HG03280 (cell line): ENCODE measurements around the gene FBXL7.

Source experiments
- ATAC-seq: cut with Tn5 transposase; IDR thresholded peaks from one replicate; pipeline ENCODE4 v1.9.1; 2021; ENCODE audit warnings: mild to moderate bottlenecking, moderate library complexity; ENCODE audit not compliant: unreplicated experiment

The FBXL7 gene

DNA sequence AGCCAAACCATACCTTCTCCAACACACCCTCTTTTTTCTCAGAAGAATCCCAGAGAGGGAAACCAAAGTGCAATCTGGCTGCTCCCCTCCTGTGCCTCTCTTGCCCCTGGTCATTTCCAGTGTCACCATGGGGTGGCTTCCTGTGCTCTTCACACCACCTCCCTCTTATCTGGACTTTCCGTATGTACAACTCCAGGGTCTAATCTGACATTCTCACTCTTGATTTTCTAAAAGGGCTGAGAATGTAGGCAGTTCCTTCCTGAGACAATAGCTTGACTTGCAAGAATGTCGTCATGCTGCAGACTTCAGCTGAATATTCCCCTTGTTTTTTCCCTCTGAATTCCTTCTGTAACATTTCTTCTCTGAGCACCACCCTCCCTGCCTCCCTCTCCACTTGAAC, 110.2 kb downstream of the FBXL7 start:
- ATAC-seq, result no peak

DNA sequence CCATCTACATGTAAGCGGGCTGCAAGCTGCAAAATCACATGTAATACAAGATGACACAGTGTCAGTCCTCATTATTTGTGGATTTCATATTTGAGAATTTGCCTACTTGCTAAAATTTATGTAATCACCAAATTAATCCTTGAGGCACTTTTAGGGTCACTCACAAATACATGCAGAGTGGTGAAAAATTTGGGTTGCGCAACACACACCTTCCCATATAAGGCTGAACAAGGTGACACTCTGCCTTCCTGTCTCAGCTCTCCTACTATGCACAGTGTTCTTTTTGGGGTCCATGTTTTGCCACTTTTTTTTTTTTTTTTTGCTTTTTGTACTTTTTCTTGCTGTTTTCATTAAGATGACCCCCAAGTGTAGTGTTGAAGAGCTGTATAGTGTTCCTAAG, 111.0 kb downstream of the FBXL7 start:
- no peak for ATAC-seq

DNA sequence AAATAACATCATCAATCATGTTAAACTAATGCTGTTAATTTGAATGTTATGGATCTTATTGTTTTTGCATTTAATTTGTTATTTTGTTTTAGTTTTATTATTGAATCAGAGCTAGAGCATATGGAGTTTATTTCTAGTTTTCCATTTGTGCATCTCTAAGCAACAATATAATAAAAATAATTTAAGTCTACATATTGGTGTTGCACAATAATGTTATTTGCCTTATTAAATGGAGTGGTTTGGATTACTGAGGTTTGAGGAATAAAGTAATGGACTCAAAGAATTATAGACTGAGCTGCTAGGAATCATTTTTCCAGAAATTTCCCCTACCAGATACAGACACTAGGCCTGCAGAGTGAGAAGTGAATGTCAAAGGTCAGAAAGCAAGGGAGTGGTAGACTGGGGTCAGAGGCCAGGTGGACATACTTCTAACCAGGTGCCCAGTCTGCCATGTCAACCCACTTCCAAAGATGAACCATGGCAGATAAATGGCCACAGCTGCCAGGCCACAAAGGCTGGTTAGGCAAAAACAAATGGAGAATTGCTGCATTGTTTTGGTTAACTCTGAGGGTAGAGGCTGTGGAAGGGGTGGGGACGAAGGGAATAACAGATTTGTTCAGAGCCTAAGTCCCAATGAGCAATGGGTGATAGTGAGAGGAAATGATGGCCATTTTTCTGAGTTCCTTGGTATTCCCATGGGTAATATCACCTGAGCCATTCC, 113.1 kb downstream of the FBXL7 start:
- no peak for ATAC-seq

DNA sequence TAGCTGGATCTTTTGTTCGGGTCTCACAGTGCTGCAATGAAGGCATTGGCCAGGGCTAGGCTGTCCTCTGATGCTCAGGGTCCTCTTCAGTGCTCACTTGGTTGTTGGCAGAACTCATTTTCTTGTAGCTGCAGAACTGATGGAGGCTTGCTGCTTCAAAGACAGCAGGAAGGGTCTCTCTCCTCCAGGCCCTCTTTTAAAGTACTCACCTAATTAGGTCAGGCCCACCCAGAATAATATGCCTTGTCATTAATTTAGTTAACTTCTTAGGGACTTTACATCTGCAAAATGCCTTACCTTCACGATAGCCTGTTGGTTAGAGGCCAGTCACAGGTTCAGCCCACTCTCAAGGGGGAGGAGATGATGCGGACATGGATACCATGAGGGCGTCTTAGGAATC, 114.7 kb downstream of the FBXL7 start:
- ATAC-seq, result no peak

DNA sequence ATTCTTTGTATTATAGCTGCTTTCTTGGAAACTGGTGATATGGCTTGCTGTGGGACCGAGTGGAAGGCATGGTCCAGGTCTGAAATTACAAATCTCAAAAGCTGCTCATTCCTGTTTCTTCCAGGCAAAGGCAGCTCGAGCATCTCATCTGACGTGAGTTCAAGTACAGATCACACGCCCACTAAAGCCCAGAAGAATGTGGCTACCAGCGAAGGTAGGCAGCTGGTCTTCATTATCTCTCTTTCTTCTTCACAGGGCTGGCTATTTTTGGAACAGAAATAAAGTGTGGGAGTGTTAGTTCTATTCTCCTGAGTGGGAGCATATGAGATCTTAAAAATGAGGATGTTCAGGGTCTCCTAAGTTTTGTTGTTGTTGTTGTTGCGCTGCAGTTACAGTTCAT, 115.9 kb downstream of the FBXL7 start:
- no peak for ATAC-seq

DNA sequence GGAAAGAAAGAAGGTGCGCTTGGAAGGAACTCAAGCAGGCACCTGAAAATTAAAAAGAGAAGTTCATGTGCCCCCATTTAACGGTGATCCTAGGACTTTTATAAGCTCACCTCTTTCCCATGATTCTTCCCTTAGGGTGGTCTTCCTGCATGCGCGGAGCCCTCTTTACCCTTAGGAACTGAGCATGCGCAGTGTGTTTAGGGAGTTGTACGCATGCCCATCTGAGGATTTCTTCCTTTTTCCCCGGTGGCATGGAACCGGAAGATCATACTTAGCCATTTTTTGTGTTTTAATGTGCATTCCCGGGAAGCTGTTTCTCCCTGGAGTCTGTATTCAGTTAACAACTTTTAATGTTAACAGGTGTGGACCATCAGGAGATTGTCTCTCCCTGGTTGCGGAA, 119.0 kb downstream of the FBXL7 start:
- ATAC-seq, result no peak

DNA sequence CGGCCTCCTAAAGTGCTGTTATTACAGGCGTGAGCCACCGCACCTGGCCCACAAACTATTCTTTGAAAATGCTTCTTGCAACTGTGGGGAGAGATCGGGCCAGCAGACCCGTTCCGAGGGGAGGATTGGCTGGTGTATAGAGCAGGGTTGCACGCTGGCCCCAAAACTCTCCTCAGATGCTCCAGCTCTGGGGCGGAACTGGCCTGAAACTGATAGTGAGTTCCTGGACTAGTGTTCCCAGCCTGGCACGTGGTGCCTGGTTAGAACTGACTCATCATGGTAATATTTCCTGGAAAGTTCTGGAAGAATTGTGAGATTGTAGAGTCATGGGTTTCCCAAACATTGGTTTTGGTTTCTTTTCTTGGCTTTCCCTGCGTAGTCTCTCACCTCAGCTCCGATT, 120.5 kb downstream of the FBXL7 start:
- no peak for ATAC-seq

DNA sequence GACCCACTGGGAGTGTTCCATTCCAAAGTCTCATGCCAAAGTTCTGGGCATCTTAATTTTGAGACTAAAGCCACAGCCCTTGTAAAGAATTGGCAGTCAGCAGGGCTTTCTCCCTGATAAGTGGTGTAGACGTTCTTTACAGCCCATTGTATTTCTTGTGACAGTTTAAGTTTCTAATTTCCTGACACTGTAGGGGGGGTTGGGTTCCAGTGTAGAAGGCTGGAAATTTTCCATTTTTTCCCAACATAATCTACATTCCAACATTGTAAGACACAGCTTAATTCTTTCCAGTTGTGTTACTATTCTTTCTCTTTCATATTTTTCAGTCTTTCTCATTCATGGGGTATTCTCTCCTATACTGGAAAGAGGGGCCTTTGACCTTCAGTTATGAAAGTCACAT, 121.1 kb downstream of the FBXL7 start:
- no peak for ATAC-seq

DNA sequence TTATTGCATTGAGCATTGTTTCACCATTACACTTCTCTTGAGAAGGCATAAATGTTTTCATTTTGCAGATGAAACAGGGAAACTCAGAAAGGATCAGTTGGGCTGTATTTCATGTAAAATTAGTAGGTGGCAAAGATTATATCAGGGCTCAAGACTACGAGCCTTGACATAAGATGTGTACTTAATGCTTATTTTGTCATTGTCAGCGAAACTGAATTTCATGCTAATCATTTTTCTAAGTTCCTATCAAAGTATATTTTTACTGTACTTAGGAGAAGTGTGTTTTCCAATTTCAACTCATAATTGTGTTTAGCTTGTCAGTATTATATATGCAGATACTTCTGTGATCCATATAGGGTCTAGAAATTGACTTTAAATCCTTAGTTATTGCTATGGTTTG, 123.8 kb downstream of the FBXL7 start:
- no peak for ATAC-seq

DNA sequence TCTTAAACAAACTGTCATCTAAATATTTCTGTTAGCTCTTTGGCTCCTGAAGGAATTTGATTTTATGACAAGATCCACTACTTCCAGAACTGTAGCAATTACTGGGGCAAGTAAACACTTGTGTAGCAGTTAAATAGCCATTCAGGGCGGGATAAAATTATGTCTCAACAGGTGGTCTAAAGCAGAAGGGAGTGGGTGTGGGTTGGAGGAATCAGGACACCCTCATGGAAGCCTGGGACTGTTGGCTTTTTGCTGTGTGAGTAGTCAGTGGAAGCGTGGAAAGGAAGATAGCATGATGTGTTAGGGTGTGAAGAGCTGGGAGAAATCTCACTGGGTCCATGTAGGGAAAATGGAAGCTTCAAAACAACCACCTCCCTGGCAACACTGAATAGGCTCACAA, 127.1 kb downstream of the FBXL7 start:
- no peak for ATAC-seq

DNA sequence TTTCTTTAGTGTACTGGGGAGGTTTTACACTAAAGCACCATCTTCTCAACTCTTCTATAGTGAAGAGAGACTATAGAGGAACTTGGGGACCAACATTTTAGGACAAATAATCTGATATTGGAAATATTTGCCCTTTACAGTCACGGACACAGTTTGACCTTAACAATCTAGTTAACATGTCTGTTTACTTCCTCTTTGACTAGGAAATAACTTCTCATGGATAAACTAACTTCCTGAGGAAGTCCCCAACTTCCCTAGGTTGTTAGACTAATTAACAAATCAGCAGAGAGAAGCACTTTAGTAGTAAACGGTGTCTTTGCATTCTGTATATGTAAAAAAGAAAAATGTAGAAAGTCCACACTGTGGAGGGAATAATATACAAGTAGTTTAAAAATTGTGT, 127.7 kb downstream of the FBXL7 start:
- no peak for ATAC-seq

DNA sequence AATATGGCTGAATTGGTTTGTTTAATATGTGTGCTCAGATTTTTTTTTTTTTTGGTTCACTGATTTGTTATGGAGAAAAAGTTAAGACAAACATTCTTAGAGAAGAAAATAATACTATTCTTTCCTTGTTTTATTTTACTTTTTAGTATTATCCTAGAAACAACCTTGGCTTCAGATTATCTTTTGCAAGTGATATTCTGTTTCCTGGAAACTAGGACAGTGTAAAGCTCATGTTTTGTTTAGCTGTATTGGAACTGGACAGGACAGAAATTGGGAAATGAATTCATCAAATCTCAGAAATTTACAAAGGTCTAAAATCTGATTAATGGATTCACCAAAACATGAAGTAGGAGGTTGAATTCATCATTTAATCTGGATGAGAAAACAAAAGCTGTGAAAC, 130.5 kb downstream of the FBXL7 start:
- ATAC-seq, result no peak

DNA sequence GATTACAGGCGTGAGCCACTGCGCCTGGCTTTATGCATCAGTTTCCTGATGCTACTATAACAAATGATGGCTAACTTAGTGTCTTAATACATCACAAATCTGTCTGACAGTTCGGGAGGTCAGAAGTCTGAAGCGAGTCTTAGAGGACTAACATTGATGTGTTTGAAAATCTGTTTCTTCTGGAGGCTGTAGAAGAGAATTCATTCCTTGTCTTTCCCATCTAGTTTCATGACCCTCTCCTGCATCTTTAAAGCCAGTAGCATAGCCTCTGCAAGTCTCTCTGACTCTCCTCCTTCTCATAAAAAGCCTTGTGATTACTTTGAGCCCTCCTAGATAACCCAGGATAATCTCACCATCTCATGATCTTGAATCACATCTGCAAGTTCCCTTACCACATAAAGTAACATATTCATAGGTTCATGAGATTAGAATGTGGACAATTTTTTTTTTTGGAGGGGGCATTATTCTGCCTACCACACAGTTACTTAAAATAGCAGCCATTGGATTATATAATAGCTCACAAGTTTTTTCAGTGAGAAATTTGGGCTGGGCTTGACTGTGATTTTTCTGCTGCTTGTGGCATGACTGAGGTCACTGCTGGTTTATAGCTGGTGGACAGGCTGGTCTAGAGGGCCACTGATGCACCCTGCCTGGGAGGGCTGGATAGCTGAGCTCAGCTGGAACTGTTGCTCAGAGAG, 134.8 kb downstream of the FBXL7 start:
- no peak for ATAC-seq

DNA sequence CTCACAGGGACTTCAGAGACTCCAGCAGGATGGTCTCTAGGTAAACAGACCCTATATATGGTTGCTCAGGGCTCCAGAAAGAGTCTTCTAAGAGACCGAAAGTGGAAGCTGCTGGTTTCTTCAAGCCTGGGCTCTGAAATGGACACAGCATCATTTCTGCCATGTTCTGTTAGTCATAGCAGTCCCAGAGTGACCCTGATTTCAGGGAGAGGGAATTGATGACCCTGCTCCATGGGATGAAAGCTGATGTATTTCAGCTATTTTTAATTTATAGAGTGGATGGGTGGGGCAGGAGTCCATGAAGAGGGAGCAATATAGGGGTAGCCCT, 135.3 kb downstream of the FBXL7 start:
- ATAC-seq, result no peak

DNA sequence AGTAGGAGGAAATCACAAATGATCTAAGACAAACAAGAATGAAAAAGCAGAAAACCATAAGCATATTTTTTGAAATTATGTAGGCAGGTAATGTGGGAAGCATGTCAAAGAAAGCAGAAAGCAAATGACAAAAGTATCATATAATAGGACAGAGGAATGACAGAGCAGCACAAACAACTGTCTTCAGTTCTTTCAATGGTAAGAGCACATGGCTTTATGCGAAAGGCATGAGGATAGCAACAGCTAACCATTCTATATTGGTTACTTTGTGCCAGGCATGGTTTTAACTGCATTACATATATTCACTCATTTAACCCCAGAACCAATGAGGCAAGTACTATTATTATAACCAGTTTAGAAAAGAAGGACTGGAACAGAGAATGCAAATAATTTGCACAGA, 137.4 kb downstream of the FBXL7 start:
- ATAC-seq, result no peak

DNA sequence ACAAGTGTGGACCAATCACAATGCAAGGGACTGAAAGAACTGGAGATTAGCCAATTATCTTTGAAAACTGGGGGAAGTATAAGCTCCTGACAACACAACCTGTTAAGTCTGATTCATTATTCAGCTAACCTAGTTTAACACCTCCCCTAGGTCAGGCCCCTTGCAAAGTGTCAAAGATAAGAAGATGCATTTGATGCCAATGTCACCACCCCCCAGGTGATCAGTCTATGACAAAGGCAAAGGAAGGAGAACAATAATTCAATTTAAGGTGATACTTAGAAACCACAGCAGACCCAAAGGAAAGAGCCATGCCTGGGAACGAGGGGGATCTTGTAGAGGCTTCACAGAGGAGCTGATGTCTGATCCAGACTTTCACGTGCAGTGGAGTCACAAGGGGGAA, 137.9 kb downstream of the FBXL7 start:
- ATAC-seq, result no peak

DNA sequence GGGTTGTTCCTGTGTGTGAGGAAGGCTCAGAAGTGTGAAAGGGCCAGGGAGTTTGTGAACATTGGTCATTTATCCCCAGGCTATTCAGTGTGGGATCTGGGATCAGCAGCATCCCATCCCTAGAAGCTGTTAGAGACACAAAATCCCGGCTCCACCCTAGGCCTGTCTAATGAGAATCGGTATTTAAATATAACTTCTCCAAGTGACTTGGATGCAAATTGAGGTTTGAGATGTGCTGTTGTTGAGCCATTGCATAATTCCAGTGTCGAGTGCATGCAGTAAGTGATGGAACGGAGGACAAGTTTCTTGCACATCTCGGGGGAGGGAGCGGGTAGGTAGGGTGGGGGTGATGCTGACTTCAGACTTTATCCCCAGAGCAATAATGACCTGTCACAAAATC, 138.3 kb downstream of the FBXL7 start:
- no peak for ATAC-seq

DNA sequence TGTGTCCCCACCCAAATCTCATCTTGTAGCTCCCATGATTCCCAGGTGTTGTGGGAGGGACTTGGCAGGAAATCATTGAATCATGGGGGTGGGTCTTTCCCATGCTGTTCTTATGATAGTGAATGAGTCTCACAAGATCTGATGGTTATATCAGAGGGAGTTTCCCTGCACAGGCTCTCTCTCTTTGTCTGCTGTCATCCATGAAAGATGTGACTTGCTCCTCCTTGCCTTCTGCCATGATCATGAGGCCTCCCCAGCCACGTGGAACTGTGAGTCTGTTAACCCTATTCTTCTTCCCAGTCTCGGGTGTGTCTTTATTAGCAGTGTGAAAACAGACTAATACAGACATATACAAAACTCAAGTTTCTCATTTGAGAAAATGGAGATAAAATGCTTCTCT, 139.3 kb downstream of the FBXL7 start:
- ATAC-seq, result no peak

DNA sequence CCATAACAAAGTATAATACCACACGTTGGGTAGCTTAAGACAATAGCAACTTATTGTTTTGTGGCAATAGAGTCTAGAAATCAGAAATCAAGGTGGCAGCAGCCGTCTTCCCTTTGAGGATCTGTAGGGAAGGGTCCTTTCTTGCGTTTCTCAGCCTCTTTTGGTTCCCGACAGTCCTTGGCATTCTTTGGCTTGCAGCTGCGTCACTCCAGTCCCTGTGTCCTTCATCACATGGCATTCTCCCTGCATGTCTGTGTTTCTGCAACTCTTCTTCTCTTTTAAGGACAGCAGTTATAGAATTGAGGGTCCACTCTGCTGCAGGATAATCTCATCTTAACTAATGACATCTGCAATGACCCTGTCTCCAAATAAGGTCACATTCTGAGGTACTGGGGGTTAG, 140.1 kb downstream of the FBXL7 start:
- no peak for ATAC-seq

DNA sequence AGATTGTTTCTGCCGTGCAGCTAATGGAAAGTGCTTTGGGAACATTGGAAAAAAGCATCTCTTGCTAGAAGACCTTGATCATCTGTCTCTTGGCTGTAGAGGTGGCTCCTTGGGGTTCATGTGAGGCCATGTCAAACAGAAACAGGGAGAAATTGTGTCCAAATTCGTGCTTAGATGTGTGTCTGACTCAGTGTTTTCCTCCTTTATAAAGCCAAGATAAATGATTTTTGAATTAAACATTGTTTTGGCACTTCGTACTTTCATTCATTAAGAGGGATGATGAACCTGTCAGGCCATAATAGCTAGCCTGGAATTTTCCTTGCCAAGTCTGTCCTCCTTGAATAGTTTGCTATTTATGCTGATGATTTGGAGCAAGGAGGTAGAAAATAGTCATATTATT, 143.8 kb downstream of the FBXL7 start:
- no peak for ATAC-seq

DNA sequence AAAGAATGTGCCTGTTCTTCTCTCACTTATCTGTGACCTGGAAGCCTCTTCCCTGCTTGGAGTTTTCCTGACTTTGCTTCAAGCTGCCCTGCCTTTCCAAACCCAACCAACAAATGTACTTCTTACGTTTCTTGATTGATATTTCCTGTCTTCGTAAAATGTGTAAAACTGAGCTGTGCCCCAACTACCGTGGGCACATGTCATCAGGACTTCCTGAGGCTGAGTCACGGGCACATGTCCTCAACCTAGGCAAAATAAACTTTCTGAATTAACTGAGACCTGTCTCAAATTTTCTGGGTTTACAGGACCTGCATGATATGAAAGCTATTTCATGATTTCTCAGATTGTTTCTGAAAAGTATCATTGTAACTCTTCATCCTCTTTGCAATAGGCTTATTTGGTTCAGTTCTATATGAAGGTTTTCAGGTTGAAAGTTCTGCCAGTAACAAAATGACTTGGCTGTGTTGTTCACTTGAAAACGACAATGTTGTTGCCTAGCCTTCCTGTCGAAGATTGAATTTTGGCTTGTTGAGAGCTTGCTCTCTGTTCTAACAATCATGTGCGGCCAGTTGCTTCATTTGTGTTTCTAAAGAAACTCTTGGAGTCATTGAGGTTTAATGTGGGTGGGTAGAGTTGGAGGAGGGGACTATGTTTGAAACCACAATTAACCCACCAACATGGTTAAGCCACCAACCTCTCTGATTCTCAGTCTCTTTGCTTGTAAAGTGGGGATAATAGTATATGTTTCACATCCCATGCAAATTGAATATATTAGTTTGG, 145.6 kb downstream of the FBXL7 start:
- no peak for ATAC-seq

DNA sequence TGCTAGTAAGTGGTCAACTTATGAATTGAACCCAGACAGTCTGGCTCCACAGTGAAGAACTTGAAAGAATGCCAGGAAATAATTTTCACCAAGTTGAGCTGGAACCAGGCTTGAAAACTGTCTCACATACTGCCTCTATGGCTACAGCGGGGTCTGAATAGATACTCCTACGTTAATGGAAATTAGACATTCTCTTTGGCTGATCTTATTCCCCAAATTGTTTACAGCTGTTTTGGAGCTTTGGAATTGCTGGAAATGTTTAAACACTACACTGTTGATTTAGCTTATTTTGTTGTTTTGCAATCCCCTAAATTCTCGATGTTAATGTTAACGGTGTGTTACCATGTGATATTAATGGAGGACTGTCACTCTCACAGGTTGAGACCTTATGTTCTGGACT, 146.4 kb downstream of the FBXL7 start:
- no peak for ATAC-seq
